GM12892 (cell line): ENCODE results near the gene DCUN1D1.

Source experiments
- POLR2A ChIP-seq: IDR thresholded peaks from 2 replicates; pipeline ENCODE4 v1.6.1; 2011; ENCODE audit warnings: low read depth, low read length, control low read depth
- POLR2AphosphoS5 ChIP-seq: IDR thresholded peaks from 2 replicates; pipeline ENCODE4 v1.6.1; 2011; ENCODE audit warnings: low read depth, low read length, control low read depth

DNA sequence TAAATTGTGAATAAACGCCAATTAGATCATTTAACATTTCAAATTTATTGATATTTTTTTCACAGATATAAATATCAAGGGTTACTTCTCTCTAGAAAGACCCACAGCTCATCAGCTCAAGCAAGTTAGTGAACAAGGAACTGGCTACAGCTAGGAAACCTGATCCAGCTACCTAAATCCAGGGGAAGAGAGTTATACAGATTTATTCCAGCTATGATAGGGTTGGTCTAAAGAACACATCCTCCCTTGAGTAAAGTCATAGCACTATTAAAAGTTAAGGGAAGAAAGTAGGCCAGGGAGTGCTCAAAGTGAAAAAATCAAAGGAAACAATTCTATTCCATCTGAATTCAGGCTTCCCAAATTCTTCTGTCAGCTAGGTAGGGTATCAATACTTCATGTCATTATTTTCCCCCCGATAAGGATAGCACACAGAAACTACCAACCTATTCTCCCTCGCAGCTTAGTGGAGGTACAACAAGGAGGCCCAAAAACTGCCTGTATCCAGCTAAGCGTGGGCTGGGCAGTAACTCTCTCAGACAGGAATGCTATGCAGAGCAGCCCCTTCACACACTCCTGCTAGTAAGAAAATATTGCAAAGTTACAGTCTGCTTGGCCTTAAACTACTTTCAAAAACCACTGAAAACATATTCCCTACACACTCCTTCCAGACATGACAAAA is 44.0 kb downstream of the DCUN1D1 start:
- TF ChIP-seq POLR2AphosphoS5 (no peak), POLR2A (no peak)
